HG03039 (cell line): ENCODE data around the gene WAPL.
"Not testable (repeated sequence)": the region's sequence is repeated elsewhere in the genome, so short reads cannot be mapped to it uniquely, and the experiment has no call there.

ENCODE experiments used
- ATAC-seq: cut with Tn5 transposase; IDR thresholded peaks from one replicate; pipeline ENCODE4 v1.9.1; 2021; ENCODE audit warnings: mild to moderate bottlenecking, moderate library complexity; ENCODE audit not compliant: unreplicated experiment

The WAPL gene

DNA sequence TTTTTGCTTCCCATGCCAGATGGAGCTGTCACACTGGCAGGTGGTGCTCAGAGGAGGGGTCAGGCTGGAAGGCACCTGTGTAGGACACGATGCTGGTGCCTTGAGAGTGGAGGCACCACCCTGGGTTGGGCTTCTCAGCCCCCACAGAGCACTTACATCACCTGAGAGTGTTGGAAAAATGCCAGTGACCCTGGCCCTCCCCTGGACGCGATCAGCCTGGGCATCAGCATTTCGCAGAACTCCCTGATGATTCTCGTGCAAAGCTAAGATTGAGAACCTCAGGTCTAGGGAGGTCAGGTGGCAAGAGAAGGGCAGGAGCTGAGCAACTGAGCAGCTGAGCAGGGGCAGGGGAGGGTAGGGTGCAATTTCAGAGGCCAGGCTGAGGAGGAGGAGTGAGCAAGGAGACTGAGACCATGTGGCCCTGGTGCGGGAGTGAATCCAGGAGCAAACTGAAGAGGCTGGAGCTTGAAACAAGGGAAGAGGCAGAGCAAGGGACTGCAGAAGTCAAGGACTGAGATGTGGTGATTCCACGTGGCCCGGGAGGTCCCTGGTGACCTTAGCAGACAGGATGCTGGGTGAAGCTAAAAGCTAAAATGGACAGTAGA lies 130.3 kb downstream of the WAPL start:
- no peak for ATAC-seq

DNA sequence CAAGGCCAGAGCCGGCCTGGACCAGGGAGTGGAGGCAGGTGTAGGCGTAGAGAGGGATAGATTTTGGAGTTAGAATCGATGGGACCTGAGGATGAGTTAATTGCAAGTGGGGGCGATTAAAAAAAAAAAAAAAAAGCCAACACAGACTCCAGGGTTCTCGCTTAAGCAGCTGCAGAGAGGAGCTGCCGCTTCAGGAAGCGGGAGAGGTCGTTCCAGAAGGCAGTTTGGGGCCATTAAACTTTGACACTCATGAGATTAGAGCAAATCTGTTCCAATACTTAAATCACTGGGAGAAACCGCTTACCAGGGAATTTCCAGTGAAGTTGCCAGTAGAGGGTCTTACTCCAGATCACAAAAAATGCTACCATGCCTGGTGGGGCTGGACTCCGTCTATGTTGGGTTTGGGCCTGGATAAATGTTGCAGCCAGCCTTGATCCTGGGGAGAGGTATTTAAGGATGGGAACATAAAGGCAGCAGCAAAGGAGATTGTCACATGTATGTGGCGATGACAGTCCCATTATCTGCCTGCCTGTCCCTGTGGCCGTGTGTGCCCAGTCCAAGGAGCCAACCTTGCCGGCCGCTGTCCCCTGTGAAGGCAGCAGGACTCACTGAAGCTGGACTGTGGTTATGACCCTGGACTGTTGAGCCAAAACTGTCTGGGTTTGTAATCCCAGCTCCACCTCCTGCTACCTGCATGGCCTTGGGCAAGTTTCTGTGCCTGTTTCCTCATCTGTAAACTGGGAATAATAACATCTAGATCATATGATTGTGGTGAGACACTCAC lies 131.1 kb downstream of the WAPL start:
- ATAC-seq, result no peak

DNA sequence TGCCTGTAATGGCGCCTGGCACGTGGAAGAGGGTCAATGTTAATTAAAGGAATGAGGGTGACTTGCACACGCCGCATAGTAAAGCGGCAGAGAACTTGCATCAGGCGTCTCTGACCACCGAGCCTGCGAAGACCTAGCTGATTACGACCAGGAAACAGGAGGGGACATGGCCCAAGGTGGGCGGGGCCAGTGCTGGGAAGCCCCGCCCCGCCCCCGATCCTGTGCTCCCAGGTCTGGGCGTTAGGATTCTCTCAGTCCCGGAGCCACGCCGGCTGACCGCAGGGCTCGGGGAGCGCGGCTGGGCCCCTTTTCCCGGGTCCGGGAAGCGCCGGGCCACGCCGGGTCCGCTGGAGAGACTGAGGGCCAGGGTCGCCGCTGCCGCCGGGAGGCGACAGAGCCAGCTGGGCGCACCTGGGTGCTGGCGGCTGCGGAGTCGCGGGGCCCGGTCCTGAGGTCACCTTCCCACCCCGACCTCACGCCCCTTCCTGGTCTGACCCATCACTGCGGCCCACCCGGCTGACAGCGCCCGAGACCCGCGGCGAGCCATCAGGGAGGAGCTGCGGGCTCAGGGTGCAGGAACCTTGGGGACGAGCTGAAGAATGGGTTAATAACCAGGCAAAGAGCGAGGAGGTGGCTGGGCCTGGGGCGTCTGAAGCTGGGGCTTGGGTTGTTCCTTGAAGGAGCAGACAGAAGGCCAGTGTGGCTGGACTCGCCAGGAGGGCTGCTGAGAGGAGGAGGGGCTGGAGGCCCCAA lies 132.0 kb downstream of the WAPL start:
- ATAC-seq, result peak; percentile 65

DNA sequence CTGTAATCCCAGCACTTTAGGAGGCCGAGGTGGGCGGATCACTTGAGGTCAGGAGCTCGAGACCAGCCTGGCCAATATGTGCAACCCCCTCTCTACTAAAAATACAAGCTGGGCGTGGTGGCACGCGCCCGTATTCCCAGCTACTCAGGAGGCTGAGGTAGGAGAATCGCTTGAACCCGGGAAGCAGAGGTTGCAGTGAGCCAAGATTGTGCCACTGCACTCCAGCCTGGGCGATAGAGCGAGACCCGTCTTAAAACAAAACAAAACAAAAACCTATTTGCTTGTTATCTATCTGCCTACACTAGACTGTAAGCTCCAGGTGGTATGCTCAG lies 132.5 kb downstream of the WAPL start:
- not testable (repeated sequence) for ATAC-seq

DNA sequence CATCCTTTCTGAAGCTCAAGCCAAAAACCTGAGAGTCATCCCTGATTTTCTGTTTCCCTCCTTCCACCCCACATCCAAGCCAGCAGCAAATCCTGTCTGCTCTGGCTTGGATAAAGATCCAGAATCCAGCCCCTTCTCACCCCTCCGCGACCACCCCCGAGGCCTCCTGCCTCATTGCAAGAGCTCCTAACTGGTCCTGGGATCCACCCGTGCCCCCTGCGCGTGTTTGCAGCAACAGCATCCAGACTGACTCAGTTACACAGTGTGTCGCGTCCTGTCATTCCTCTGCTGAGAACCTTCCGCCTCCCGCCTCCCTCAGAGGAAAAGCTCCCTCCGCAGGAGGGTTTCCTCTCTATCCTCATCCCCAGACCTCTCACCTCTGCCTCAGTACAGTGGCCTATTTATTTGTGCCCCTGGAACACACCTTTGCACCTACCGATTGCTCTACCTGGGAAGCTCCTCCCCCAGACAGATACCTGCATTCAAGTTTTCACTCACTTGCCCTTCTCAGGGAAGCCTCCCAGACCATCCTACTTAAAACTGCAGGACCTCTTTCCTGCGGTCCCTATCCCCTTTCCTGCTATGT lies 133.4 kb downstream of the WAPL start:
- no peak for ATAC-seq

DNA sequence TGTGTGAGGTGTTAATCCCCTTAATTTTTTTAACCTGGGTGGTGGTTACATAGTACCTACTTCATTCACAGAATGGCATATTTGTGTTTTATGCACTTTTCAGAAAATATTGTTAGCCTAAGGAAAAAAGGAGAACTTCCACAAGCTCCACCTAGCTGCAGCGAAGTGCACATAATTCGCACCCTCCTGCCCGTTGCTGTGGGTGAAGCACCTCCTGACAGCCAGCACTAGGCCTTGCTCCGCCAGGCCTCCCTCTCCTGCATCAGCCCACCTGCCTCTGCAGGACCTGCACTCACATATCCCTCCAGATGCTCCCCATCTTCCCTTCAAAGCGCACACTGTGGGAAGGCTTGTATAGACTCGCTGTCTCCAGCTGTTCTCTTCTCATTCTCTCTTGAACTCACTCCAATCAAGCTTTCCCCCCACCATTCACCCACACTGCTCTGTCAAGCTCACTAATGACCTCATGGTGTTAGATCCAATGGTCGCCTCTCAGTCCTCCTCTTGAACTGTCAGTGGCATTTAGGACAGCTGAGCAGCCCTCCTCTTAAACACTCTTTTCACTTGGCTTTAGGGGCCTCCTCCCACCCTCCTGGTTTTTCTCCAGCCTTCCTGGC lies 134.3 kb downstream of the WAPL start:
- ATAC-seq, result no peak

DNA sequence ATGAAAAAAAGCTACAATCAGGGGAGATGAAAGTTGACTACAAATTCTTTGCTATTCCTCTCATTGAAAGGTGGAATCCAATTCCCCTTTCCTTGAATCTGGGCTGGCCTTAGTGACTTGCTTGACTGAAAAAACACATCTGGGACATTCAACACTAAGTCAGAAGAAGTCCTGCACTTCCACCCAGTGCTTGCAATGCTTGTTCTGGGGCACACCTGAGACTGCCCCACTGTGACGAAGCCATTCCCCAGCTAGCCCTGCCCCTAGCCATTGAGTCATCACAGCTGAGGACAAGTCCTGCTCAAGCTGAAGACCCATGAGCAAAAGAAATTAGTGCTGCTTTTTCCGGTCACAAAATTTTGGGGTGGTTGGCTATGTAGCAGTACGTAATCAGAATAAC lies 135.8 kb downstream of the WAPL start:
- ATAC-seq, result no peak
